ENCODE measurements around the gene IL31RA.

DNA sequence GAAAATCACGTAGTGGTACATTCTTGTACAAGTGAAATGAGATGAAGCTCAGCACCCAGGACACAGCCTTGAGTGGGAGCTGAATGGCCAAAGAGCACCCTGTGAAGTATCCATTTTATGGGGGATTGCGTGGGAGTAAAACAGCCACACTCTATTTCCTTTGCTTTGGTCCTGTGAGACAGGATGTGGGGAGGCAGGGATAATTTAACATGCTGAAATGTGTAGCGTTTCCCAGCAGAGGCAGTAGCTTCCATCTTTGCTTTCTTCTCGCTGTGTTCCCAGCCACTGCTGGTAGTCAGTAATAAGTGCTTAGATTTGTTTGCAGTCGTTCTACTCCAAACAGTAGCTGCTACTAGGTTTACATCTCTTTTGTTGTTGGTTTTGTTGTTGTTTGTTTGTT lies 4.4 kb downstream of the IL31RA start:
- no peak for TF ChIP-seq ELF4 (IDR thresholded peaks at IDR 0.05)
- no peak for TF ChIP-seq FOXM1 (IDR thresholded peaks at IDR 0.05; ENCODE audit: borderline replicate concordance)
- no peak for TF ChIP-seq ARNT (IDR thresholded peaks at IDR 0.05)
- no peak for TF ChIP-seq LEF1 (IDR thresholded peaks at IDR 0.05; ENCODE audit: borderline replicate concordance)
- TF ChIP-seq TARDBP (IDR thresholded peaks at IDR 0.05): no peak
- TF ChIP-seq FOXA1 (IDR thresholded peaks at IDR 0.05): no peak
- no peak for TF ChIP-seq HDGF (IDR thresholded peaks at IDR 0.05; ENCODE audit: borderline replicate concordance)
- no peak for TF ChIP-seq BHLHE40 (IDR thresholded peaks at IDR 0.05; ENCODE audit: borderline replicate concordance)
- no peak for TF ChIP-seq FOXK2 (IDR thresholded peaks at IDR 0.05)
- TF ChIP-seq L3MBTL2 (conservative IDR thresholded peaks at IDR 0.05): no peak

Measured in HEK293T (cell line).